Measurements from ENCODE around the gene MDK. TPM values are rescaled to one million over a fixed set of nuclear protein-coding genes. Genes with fewer than 3 reads are reported as not detected.

The MDK gene
- total RNA-seq, 1 donor from 2014 or later: 949 TPM

GRCh38 chr11:46366260-46366659, 15.2 kb upstream of the MDK start:
- H3K27me3 Mint-ChIP-seq: no peaks in the 10 kb centered on the region
- no peak overlapping the region for H3K4me3 Mint-ChIP-seq
- no peak for DNase-seq (ENCODE audit: extremely low spot score, unreplicated experiment)
- no peak for TF ChIP-seq CTCF (conservative IDR thresholded peaks at IDR 0.05)
- no peaks in the 10 kb centered on the region for H3K36me3 Mint-ChIP-seq
- H3K27ac Mint-ChIP-seq: no peak overlapping the region
- peaks cover 32% of the 10 kb centered on the region for H3K4me1 Mint-ChIP-seq (ENCODE audit: unreplicated experiment)
- no peaks in the 10 kb centered on the region for H3K9me3 Mint-ChIP-seq

GRCh38 chr11:46366661-46367161, 14.8 kb upstream of the MDK start:
- H3K27me3 Mint-ChIP-seq: no peaks in the 10 kb centered on the region

GRCh38 chr11:46367244-46367915, 14.1 kb upstream of the MDK start:
- peak; percentile 92 for TF ChIP-seq CTCF (conservative IDR thresholded peaks at IDR 0.05)
- no peak for DNase-seq (ENCODE audit: extremely low spot score, unreplicated experiment)
- no peaks in the 10 kb centered on the region for H3K27me3 Mint-ChIP-seq
- H3K9me3 Mint-ChIP-seq: no peaks in the 10 kb centered on the region
- no peak overlapping the region for H3K4me3 Mint-ChIP-seq
- H3K36me3 Mint-ChIP-seq: no peaks in the 10 kb centered on the region
- peaks cover 30% of the 10 kb centered on the region for H3K4me1 Mint-ChIP-seq (ENCODE audit: unreplicated experiment)
- no peak overlapping the region for H3K27ac Mint-ChIP-seq

More at GRCh38 chr11:46366661-46367161, 14.8 kb upstream of the MDK start:
- H3K4me3 Mint-ChIP-seq: no peak overlapping the region
- no peaks in the 10 kb centered on the region for H3K36me3 Mint-ChIP-seq
- DNase-seq (ENCODE audit: extremely low spot score, unreplicated experiment): no peak
- no peak for TF ChIP-seq CTCF (conservative IDR thresholded peaks at IDR 0.05)
- H3K9me3 Mint-ChIP-seq: no peaks in the 10 kb centered on the region
- peaks cover 30% of the 10 kb centered on the region for H3K4me1 Mint-ChIP-seq (ENCODE audit: unreplicated experiment)
- no peak overlapping the region for H3K27ac Mint-ChIP-seq

- H3K27ac Mint-ChIP-seq: no peak overlapping the region
- TF ChIP-seq CTCF (conservative IDR thresholded peaks at IDR 0.05): peak; percentile 34
- peaks cover 27% of the 10 kb centered on the region for H3K4me1 Mint-ChIP-seq (ENCODE audit: unreplicated experiment)
- no peak for DNase-seq (ENCODE audit: extremely low spot score, unreplicated experiment)
- no peaks in the 10 kb centered on the region for H3K36me3 Mint-ChIP-seq
- no peak overlapping the region for H3K4me3 Mint-ChIP-seq
- H3K27me3 Mint-ChIP-seq: no peaks in the 10 kb centered on the region
- no peaks in the 10 kb centered on the region for H3K9me3 Mint-ChIP-seq
Observed at GRCh38 chr11:46367916-46368267, 13.6 kb upstream of the MDK start.

- TF ChIP-seq CTCF (conservative IDR thresholded peaks at IDR 0.05): peak; percentile 89
- H3K4me1 Mint-ChIP-seq (ENCODE audit: unreplicated experiment): peaks cover 20% of the 10 kb centered on the region
- no peaks in the 10 kb centered on the region for H3K9me3 Mint-ChIP-seq
- H3K36me3 Mint-ChIP-seq: no peaks in the 10 kb centered on the region
- DNase-seq (ENCODE audit: extremely low spot score, unreplicated experiment): no peak
- H3K27me3 Mint-ChIP-seq: no peaks in the 10 kb centered on the region
- peak overlapping the region; percentile 58 for H3K27ac Mint-ChIP-seq
- H3K4me3 Mint-ChIP-seq: no peak overlapping the region
Observed at GRCh38 chr11:46369458-46370152, 11.9 kb upstream of the MDK start.

Data from type B pancreatic cell (in vitro differentiated cells).